Retinal pigment epithelial cell (primary cell): ENCODE measurements around the gene SLC4A4.
"Not testable (repeated sequence)": the region's sequence is repeated elsewhere in the genome, so short reads cannot be mapped to it uniquely, and the experiment has no call there.

Experiments
- DNase-seq: peaks from one replicate; pipeline ENCODE4 v3.0.0-alpha.2; 2010; ENCODE audit warnings: low read depth
- H3K4me3 ChIP-seq: 2 replicates; pipeline ENCODE4 v1.5.1; 2011; ENCODE audit warnings: mild to moderate bottlenecking, low read length, control low read depth, moderate library complexity
- TF ChIP-seq, protein P1 (sequence below): conservative IDR thresholded peaks from 2 replicates; pipeline ENCODE4 v1.5.1; 2011; ENCODE audit warnings: low read depth, low read length, control low read depth, inconsistent platforms

SLC4A4 gene

DNA sequence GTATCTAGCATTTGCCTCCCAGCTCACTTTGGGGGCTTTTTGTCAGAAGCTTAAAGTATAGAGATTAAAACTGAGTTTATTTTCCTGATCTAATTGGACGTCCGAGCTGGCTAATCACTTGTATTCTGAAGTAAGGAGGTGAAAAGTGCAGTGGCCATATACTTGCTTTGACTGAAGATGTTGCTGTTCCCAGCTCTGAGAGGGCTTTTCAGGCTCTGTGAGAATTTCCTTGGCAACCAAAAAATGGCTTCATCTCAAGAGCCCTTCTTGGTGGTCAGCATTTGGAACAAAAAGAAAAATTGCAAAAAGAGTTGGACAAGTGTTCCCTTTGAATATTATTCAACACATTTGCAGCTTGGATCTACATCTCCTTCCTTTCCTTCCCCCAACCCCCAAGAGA, 67.0 kb downstream of the SLC4A4 start:
- TF ChIP-seq, protein P1, sequence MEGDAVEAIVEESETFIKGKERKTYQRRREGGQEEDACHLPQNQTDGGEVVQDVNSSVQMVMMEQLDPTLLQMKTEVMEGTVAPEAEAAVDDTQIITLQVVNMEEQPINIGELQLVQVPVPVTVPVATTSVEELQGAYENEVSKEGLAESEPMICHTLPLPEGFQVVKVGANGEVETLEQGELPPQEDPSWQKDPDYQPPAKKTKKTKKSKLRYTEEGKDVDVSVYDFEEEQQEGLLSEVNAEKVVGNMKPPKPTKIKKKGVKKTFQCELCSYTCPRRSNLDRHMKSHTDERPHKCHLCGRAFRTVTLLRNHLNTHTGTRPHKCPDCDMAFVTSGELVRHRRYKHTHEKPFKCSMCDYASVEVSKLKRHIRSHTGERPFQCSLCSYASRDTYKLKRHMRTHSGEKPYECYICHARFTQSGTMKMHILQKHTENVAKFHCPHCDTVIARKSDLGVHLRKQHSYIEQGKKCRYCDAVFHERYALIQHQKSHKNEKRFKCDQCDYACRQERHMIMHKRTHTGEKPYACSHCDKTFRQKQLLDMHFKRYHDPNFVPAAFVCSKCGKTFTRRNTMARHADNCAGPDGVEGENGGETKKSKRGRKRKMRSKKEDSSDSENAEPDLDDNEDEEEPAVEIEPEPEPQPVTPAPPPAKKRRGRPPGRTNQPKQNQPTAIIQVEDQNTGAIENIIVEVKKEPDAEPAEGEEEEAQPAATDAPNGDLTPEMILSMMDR: no peak
- DNase-seq: peak; percentile 67
- no peak overlapping the region for H3K4me3 ChIP-seq

DNA sequence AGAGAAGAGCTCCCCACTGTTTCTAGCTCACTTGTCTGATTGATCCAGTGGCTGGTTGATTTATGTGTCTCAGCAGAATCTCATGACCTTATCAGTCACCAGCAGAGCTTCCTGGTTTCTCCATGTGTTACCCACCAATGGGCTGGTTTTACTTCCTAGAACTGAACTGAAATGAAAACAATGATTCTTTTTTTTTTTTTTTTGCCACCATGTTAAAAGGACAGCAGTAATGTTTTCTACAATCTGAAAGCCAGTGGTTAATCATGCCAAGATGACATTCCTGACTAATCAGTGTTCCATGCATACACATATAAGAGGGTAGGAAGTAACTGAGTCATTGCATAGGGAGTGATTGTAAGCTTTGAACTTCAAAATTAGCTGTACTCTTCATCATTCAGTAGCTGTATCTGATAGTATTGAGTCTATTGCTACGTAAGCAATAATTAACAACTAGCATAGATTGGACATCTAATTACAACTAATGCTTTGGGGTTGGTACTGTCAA, 67.7 kb downstream of the SLC4A4 start:
- DNase-seq: peak; percentile 54
- TF ChIP-seq, protein P1: no peak
- H3K4me3 ChIP-seq: no peak overlapping the region

DNA sequence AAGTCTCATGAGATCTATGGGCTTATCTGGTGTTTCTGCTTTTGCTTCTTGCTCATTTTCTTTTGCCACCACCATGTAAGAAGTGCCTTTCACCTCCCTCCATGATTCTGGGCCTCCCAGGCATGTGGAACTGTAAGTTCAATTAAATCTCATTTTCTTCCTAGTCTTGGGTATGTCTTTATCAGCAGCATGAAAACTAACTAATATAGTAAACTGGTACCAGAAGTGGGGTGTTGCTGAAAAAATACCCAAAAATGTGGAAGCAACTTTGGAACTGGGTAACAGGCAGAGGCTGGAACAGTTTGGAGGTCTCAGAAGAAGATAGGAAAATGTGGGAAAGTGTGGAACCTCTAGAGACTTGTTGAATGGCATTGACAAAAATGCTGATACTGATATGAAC, 70.1 kb downstream of the SLC4A4 start:
- H3K4me3 ChIP-seq, DNase-seq: not testable (repeated sequence)

DNA sequence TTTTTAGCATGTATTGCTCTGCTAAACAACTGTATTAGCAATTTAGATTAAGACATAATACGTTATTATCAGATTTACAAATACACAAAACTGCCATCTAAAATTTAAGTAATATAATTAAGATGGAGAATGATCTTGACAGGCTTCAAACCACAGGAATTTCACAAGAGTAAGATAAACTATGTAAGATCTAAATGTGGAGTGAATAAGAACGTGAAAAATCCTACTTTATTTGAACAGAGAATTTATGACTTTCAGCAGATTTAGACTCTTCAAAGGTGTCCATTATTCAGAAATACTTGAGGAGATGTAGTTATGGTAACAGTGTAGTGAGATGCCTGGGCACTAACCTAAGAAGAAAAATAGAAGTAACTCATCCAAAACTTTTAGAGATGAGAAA, 73.2 kb downstream of the SLC4A4 start:
- TF ChIP-seq, protein P1: no peak
- no peak overlapping the region for H3K4me3 ChIP-seq
- peak; percentile 90 for DNase-seq

DNA sequence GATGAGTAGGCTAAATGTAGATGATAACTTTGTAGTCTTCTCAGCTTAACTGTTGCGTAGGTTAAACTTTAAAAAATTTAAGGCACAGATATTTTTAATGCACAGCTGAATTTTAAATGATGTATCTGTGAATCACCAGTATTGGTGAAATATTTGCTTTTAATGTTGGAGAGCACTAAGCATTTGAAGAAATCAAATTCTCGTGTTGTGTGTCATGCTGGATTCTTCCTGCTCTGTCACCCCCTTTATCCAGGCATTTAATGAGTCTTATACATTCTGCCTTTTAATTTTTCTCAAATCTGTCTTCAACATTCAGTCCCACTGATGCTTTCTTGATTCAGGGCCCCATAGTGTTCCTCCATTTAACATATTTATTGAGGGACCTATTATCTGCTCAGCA, 76.7 kb downstream of the SLC4A4 start:
- H3K4me3 ChIP-seq: no peak overlapping the region
- no peak for DNase-seq
- TF ChIP-seq, protein P1: no peak

DNA sequence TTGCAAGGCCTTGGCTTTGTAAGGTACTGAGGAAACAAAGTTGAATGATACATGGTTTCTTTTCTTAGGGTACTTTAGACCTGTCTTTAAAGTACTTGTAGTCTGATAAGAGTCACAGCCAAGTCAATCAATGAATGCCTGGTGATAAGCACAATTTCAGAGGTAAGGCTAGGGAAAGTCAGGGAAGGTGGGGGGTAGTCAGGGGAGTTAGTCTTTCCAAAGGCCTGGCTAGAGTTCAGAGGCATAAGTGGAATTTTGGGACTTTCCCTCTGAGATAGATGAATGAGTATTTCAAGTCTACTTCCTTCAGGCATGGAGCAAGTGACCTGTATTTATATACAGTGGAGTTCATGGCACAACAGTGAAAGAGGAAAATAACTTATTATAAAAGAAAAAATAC, 78.3 kb downstream of the SLC4A4 start:
- no peak overlapping the region for H3K4me3 ChIP-seq
- TF ChIP-seq, protein P1: no peak
- no peak for DNase-seq

DNA sequence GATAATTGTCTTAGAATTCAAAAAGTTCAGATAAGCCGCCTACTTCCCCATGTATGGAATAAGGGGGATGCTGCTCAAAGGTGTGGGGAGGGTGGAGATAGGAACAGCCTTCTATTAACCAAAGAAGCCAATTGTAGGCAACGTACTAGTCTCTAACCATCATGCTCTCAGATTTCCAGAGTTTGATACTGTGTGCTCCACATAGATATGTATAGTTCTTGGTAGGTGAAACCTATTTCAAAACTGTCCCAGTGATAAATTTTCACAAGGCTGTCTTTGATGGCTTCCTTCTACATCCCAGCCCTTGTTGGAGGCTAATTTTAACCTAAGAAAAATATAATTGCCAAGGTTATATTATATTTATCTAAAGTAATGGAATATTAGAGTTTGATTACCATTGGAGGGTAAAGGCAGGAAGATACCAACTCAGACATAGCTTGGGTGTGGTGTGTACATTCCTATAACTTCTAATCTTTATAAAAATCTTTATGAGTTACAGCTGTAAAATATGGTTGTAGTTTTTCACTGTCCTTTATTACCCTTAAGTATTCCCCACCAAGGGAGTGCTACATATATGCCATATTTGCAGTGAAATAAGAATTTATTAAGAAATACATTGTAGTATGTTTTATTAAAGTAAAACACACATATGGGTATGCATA, 87.7 kb downstream of the SLC4A4 start:
- TF ChIP-seq, protein P1: no peak
- H3K4me3 ChIP-seq: no peak overlapping the region
- DNase-seq: no peak
